Thyroid gland (tissue), 4 donors: ENCODE results near the gene CPB2. TPM values are rescaled to one million over a fixed set of nuclear protein-coding genes. Genes with fewer than 3 reads are reported as not detected.

Source experiments
- DNase-seq, 2 donors: peaks; one replicate each; pipeline ENCODE4 v3.0.0-alpha.2; 2019
- H3K27ac ChIP-seq, 3 donors: fragments of 200-600 bp; sonication (generic); 1 replicate in 2 of 3; 2 replicates in 1 of 3; pipeline ENCODE4 v1.5.1; 2016 to 2019; ENCODE audit warnings: mild to moderate bottlenecking in 1 of 3, moderate library complexity in 1 of 3
- H3K27me3 ChIP-seq: fragments of 200-600 bp; sonication (generic); one replicate; pipeline ENCODE4 v1.5.1; 2019
- H3K36me3 ChIP-seq, 2 donors: fragments of 200-600 bp; sonication (generic); one replicate each; pipeline ENCODE4 v1.5.1; 2016 to 2019
- H3K4me1 ChIP-seq, 2 donors: fragments of 200-600 bp; sonication (generic); one replicate each; pipeline ENCODE4 v1.5.1; 2017 to 2019
- H3K4me3 ChIP-seq, 3 donors: fragments of 200-600 bp; sonication (generic); replicated peaks in 1 of 3; 1 replicate in 2 of 3; 2 replicates in 1 of 3; pipeline ENCODE4 v1.5.1; 2016; ENCODE audit warnings: mild to moderate bottlenecking in 1 of 3
- H3K9me3 ChIP-seq: fragments of 200-600 bp; sonication (generic); one replicate; pipeline ENCODE4 v1.5.1; 2017
- CTCF ChIP-seq, 6 experiments: fragments of 200-600 bp in 3 of 6; fragments of 450-650 bp in 3 of 6; sonication (generic) in 3 of 6; IDR thresholded peaks; one replicate each; pipeline ENCODE4 v1.5.1; 2016 to 2019; ENCODE audit warnings: antibody characterized with exemption in 6 of 6, mild to moderate bottlenecking in 2 of 6, inconsistent platforms in 1 of 6, moderate library complexity in 1 of 6
- POLR2A ChIP-seq, 2 donors: fragments of 450-650 bp; IDR thresholded peaks; one replicate each; pipeline ENCODE4 v1.6.1; 2017; ENCODE audit warnings: antibody characterized with exemption in 2 of 2, mild to moderate bottlenecking in 2 of 2, moderate library complexity in 1 of 2
- WGBS, 2 donors: methylation state at CpG; one replicate each; pipeline ENCODE4 v1.1.5; 2017; 5-methylcytosine and 5-hydroxymethylcytosine counted together
- intact Hi-C: fragments of 100-400 bp; cut with DNase I; formaldehyde crosslinking; loops from one replicate; pipeline ENCODE4 v1.15.1; 2023
- total RNA-seq, 4 donors: library from RNA; depleted of rRNA; stranded (reverse); fragments of >200 nt; gene quantifications; one replicate each; pipeline ENCODE4 v1.2.3, GENCODE V29; 2016

Gene CPB2
- total RNA-seq, 4 donors from 2014 or later, result 0.67 to 0.83 TPM; not detected in 2

GRCh38 chr13:46076827-46077226 is 28.0 kb downstream of the CPB2 start:
- Histone ChIP-seq H3K9me3 (no peaks in the 10 kb centered on the region), H3K36me3 (no peaks in the 10 kb centered on the region), H3K4me1 (no peaks in the 10 kb centered on the region), H3K27me3 (no peaks in the 10 kb centered on the region), H3K4me3 (no peak overlapping the region), H3K27ac (no peak overlapping the region)
- TF ChIP-seq POLR2A (IDR thresholded peaks at IDR 0.05) (no peak), CTCF (IDR thresholded peaks at IDR 0.05) (no peak)
- intact Hi-C loops, result no loop called here
- WGBS, 2 donors, result 76 to 82% methylated on average over 3 of the region's 3 CpGs
- no peak for DNase-seq

- no peaks in the 10 kb centered on the region for H3K4me1 ChIP-seq
- no peaks in the 10 kb centered on the region for H3K9me3 ChIP-seq
- TF ChIP-seq CTCF (IDR thresholded peaks at IDR 0.05), result no peak
- no peak for TF ChIP-seq POLR2A (IDR thresholded peaks at IDR 0.05)
- intact Hi-C loops, result no loop called here
- no peak overlapping the region for H3K4me3 ChIP-seq
- no peaks in the 10 kb centered on the region for H3K27me3 ChIP-seq
- no peak for DNase-seq
- WGBS, 2 donors, result 97 to 100% methylated on average over 1 of the region's 1 CpG
- no peaks in the 10 kb centered on the region for H3K36me3 ChIP-seq
- H3K27ac ChIP-seq, result no peak overlapping the region
Measured at GRCh38 chr13:46075811-46076210, 29.0 kb downstream of the CPB2 start.

GRCh38 chr13:46071590-46072249 is 33.1 kb downstream of the CPB2 start:
- H3K36me3 ChIP-seq, result no peaks in the 10 kb centered on the region
- intact Hi-C loops, result no loop called here
- no peaks in the 10 kb centered on the region for H3K4me1 ChIP-seq
- H3K9me3 ChIP-seq, result no peaks in the 10 kb centered on the region
- DNase-seq, result no peak
- H3K4me3 ChIP-seq, result no peak overlapping the region
- TF ChIP-seq POLR2A (IDR thresholded peaks at IDR 0.05), result no peak
- H3K27me3 ChIP-seq, result no peaks in the 10 kb centered on the region
- WGBS, 2 donors, result 90 to 95% methylated on average over 5 of the region's 5 CpGs
- no peak overlapping the region for H3K27ac ChIP-seq

GRCh38 chr13:46063292-46063691 is 41.5 kb downstream of the CPB2 start:
- 96 to 97% methylated on average over 2 of the region's 2 CpGs for WGBS, 2 donors
- no peaks in the 10 kb centered on the region for H3K9me3 ChIP-seq
- H3K36me3 ChIP-seq, result no peaks in the 10 kb centered on the region
- H3K4me1 ChIP-seq, result no peaks in the 10 kb centered on the region
- intact Hi-C loops, result no loop called here
- no peak for DNase-seq
- H3K27me3 ChIP-seq, result no peaks in the 10 kb centered on the region
- no peak overlapping the region for H3K27ac ChIP-seq
- no peak overlapping the region for H3K4me3 ChIP-seq
- TF ChIP-seq POLR2A (IDR thresholded peaks at IDR 0.05), result no peak
- TF ChIP-seq CTCF (IDR thresholded peaks at IDR 0.05), result no peak

GRCh38 chr13:46062185-46062584 is 42.6 kb downstream of the CPB2 start:
- no peaks in the 10 kb centered on the region for H3K36me3 ChIP-seq
- no peak overlapping the region for H3K27ac ChIP-seq
- H3K4me3 ChIP-seq, result no peak overlapping the region
- no peak for DNase-seq
- 80 to 83% methylated on average over 5 of the region's 5 CpGs for WGBS, 2 donors
- intact Hi-C loops, result no loop called here
- no peaks in the 10 kb centered on the region for H3K4me1 ChIP-seq
- H3K27me3 ChIP-seq, result no peaks in the 10 kb centered on the region
- no peak for TF ChIP-seq CTCF (IDR thresholded peaks at IDR 0.05)
- TF ChIP-seq POLR2A (IDR thresholded peaks at IDR 0.05), result no peak
- no peaks in the 10 kb centered on the region for H3K9me3 ChIP-seq
